Measurements from ENCODE around the gene CGRRF1.

CGRRF1 gene

DNA sequence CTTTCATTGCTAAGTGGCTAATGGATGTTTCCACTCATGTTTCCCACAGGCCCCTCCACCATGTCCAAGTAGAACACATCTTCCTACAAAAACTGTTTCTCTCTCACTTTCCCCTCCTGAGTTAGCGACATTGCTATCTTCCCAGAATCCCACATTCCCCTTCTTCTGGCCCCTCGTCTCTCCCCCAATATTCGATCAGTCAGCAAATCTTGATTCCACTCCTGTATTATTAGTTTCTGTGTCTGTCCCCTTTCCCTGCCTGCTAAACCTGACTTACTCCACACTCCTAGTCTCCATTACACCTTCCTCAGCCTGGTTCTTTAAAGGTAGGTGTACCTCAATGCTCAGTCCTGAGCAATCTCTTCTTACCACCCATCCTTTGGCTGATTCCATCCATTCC is 37.9 kb downstream of the CGRRF1 start:
- no peak for DNase-seq (ENCODE audit: low read depth in 2 of 2)

DNA sequence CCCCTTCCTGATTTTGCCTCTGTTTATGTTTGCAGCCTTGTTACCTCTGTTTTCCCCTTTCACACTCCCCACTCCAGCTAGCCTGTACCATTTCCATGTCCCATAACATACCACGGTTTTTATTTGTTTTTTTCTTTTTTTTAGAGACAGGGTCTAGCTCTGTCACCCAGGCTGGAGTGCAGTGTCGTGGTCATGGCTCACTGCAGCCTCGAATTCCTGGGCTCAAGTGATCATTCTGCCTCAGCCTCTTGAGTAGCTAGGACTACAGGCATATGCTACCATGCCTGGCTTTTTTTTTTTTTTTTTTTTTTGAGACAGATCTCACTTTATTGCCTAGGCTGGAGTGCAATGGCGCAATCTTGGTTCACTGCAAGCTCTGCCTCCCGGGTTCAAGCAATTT is 38.8 kb downstream of the CGRRF1 start:
- no peak for DNase-seq (ENCODE audit: low read depth in 2 of 2)

DNA sequence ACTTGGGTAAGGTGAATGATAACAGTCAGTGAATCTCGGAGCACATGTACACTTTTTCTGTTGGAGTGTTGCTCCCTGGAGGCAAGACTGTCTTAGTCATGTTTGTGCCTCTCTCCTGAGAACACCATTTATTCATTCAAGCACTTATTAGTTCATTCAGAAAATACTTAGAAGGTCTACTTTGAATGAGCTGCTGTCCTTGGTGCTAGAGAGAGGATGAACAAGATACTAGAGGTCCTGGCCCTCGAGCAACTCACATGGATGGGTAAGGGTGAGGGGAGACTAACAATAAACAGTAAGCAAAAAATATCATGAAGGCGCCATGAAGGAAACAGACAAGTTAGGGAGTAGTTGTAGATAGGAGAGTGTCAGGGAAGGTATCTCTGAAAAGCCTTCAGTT is 40.2 kb downstream of the CGRRF1 start:
- no peak for DNase-seq (ENCODE audit: low read depth in 2 of 2)

DNA sequence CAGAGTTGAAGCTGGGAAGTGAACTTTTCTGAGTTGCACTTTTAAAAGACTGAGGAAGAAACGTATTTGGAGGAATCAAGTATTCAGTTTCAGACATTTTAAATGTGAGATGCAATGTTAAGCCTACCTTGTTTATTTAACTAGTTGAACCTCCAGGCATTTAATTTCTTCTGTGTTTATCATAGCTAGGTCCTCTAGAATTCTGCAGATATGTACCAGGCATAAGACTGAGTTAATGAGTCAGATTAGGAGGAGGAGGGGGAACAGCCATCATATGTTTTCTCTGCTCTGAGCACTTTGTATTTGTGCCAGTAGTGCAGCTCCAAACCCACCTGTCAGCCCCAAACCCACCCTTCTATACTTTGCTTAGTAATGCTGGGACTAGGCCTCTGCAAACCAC is 40.8 kb downstream of the CGRRF1 start:
- DNase-seq (ENCODE audit: low read depth in 2 of 2), result no peak

DNA sequence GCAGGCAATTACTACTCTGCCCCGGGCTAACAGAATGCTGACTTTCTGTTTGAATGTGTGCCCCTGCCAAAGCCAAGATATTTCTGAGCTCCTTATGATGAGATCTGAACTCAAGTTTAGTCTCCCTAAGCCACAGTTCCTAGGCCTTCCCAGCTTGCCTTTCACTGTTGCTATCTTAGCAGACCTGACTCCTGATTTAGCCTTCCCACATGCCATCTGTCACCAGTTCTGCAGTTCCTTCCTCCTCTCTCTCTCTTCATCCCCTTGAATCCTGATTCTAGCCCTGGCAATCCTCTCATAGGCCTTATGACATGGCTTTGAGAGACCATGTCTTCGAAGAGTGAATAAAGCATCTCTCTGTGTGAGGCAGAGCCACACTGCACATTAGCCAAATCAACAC is 44.7 kb downstream of the CGRRF1 start:
- no peak for DNase-seq (ENCODE audit: low read depth in 2 of 2)

DNA sequence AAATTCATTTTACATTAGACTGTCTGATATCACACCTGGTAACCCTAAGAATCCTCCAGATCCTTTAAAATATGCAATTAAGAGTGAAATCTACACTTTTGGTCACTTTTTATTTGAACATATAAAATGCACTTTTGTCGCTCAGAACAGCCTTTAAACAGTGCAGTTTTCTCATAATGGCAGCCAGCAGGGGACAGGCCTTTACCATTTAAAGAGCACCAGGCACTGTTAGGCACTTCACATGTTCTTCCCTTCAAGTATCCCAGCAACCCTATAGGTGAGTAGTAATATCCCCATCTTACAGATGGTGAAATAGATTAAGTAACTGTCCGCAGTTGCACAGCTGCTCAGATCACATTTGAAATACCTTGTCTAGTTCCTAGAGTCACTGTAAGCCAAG is 45.9 kb downstream of the CGRRF1 start:
- no peak for DNase-seq (ENCODE audit: low read depth in 2 of 2)

DNA sequence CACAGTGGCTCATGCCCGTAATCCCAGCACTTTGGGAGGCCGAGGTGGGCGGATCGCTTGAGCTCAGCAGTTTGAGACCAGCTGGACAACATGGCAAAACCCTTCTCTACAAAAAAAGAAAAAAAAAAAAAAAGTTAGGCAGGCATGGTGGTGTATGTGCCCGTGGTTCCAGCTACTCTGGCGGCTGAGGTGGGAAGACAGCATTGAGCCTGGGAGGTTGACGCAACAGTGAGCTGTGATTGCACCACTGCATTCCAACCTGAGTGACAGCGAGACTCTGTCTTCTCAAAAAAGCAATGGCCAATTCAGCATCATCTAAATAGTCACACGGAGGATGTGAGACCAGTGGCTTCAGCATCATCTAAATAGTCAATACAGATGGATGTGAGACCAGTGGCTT is 46.8 kb downstream of the CGRRF1 start:
- DNase-seq (ENCODE audit: low read depth in 2 of 2), result no peak

DNA sequence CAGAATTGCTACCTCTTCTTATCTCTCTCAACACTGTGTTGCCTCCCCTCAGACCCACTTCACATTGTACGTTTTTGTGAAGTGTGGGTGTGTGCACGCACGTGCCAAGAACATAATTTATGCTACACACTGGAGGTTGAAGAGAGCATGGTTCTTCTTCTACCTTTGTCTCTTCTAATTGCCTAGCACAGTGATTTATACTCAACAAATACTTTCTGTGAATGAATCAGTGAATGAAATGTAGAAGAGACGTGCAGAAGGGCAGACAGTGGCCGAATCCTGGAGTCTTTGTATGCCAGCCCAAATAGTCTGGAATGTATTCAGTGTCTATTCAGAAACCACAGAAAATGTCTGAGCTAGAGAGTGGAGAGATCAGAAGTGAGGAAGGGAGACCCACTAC is 52.6 kb downstream of the CGRRF1 start:
- DNase-seq (ENCODE audit: low read depth in 2 of 2), result no peak

DNA sequence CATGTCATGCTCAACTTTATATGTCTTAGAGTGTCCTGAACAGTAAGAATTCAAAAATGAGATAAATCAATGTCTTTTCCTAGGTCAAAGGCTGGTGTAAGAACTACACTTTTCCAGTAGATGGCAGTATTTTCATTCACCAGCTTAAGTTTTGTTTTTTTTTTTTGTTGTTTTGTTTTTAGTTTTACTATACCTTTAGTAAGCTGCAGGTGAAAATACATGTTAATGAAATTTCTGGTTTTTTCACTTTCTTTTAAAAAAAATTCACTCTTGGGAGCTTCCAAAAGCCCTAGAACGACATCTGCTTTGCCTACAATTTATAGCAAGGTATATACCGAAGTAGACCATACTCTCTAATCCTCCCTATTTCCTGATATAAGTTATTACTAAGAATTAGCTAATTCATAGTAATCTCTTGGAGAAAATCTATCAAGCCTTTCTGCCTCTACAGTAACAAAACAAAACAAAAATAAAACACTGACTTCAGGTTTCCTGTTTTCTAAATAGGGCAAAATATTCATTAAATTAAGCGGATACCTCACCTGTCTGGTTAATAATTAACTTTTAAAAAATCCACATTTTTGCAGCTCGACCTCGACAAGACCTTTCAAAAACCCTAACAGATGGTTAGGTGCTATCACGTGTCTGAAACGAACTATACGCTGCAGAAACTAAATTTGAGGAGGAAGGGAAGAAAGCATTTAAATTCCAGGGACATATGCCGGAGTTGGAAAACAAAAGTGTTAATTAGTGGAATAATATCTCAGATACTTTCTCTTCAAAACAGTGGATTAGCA is 54.6 kb downstream of the CGRRF1 start:
- no peak for DNase-seq (ENCODE audit: low read depth in 2 of 2)

DNA sequence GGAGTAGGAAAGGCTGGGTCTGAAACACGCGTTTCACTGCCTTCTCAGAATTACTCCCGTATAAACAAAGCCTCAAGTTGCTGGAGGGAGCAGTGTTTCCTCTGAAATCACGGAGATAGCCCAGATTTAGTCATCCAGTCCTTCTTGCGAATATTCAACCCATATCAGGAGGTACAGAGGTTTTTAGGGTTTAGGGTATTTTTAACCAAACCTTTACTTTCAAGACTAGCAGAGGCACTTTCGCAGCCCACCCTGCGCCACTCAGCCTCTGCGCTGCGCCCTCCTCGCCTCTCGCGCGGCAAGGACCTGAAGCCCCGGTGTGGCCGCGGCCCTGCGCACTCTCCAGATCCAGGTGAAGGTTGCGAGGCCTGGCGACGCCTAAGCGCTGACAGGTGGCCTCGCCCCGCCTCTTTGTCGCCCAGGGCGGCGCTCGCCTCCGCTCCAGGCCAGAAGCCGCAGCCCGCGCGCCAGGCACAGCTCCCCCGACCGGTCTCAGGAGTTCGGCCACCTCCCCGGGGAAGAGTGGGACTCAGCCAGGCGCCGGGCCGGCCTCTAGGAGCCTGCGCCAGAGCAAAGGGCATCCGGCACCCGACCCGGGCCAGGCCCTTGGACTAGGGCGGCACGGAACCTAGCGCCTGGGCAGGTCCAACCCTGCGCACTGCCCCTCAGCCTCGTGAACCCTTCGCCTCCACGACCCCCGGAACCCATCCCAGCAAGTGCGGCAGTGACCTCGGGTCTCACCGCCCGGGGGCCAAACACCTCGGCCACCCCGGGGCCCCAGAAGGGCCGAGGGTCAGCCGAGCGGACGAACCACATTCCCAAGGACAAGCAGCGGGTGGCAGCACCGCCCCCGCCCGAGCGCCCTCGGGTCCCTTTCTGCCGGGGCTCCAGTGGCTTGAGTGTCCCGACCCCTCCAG is 55.4 kb downstream of the CGRRF1 start:
- DNase-seq (ENCODE audit: low read depth in 2 of 2), result peak in 1 of 2 donors; percentile 3

DNA sequence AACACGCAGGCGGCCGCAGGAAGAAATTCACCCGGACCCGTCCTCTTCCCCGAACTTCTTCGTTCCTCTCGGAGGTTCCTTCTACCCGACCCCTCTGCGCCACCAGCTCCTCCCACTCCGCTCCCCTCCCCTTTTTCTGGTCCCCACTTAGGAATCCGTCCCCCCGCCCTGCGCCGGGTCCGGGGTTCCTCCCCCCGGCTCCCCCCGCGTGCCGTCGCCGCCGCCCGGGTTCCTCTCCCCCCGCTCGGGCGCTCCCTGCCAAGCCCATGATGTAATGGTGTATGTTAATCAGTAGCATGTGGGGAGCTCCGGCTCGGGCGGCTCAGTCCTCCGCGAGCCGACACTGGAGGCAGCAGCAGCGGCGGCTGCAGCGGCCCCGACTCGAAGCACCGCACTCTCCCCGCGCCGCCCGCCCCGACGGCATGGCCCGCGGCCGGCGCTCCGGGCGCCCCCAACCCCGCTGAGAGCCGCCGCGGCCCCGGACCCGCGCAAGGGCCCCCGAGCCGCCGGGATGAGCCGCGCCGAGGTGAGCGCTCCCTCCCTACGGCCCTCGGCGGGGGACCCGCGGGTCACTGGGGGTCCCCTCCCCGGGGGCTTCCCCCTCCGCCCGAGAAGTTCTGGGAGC is 56.2 kb downstream of the CGRRF1 start:
- DNase-seq (ENCODE audit: low read depth in 2 of 2), result peak; percentile 47 to 71

DNA sequence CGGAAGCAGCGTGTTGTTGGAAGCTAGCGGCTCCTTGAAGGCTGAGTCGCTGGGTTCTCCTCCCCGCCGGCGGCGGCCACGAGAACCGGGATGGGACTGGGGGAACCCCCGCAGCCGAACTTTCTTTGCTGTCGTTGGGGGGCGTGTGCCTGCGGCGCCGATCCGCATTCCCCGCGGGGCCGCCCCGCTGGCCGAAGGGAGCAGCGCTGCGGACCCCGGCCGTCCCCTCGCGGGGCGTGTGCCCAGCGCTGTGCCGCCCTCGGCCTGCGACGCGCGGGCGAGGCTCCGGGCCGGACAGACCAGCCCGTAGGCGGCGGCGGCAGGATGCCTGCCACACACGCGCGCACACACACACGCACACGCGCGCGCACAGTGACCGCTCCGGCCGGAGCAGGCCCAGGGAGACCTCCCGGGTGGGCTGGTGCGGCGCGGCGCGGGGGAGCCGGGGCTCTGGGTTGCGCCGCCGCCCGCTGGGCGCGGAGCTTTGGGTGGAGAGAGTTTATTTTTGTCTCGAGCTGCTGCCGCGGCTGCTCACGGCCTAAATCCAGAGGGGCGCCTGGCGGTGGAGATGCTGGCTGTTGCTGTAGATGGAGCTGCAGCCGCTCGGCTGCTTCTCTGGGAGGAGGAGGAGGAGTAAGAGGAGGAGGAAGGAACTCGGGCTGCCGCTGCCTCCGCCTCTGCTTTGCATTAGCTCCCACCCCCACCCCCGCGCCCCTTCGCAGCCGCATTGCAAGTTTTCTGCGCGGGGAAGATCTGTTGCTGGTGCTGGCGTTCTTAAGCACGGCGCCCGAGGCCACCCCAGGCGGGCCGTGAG is 56.9 kb downstream of the CGRRF1 start, which contains the start of gene SAMD4A:
SAMD4A (plus strand) TSS at position 719 of the 814 bp plus-strand sequence. CDS start 789 bp downstream, outside the sequence.
- peak in 1 of 2 donors; percentile 12 for DNase-seq (ENCODE audit: low read depth in 2 of 2)

DNA sequence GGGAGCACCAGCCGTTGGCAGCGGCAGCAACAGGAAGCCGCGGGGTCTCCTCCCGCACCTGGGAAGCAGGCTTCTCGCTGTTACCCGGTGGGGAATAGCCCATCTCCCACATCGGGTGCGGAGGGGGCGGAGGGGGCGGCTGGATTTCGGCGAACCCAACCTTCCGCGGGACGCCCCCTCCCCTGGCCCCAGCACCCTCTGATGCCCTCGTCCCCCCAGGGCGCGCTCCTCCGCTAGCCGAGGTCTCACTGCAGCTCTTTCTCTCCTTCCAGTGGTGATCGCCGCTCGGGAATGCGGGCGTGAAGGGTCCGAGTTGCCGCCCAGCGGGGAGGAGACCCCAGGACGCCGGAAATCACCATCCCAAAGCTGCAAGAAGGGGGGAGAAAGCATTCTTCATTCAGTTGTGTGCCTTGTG is 57.5 kb downstream of the CGRRF1 start:
- DNase-seq (ENCODE audit: low read depth in 2 of 2), result no peak

DNA sequence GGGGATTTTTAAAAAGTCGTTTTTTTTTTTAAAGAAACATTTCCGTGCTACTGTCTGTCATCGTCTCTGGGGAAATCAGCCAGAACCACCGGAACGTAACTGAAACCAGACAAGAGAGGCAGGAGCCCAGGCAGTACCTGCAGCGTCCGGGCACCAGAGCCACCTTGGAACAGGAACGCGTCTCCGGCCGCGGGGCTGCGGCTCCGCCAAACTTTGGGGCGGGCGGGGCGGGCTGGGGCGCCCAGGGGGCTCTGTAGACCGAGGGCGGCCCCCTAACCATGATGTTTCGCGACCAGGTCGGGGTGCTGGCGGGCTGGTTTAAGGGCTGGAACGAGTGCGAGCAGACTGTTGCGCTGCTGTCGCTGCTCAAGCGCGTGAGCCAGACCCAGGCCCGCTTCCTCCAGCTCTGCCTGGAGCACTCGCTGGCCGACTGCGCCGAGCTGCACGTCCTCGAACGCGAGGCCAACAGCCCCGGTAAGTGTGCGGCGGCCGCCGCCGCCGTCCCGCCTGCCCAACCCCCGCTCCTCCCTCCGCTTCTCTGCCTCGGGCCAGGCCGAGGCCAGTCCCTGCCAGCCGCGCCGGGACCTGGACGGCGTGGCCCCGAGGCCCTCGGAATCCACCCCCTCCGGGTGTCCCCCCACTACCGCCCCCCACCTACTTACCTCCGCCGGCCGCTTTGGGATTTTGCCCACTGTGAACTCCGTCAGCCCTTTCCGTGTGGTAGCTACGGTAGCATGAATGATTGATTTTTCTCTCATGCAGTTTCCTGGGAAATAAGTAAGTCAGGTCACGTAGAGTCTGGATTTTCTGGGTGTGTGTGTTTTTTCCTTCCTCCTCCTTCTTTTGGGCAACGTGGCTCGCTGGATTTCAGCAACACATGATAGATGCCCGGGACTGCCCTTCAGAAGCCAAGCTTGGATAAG is 58.2 kb downstream of the CGRRF1 start:
- DNase-seq (ENCODE audit: low read depth in 2 of 2), result no peak

DNA sequence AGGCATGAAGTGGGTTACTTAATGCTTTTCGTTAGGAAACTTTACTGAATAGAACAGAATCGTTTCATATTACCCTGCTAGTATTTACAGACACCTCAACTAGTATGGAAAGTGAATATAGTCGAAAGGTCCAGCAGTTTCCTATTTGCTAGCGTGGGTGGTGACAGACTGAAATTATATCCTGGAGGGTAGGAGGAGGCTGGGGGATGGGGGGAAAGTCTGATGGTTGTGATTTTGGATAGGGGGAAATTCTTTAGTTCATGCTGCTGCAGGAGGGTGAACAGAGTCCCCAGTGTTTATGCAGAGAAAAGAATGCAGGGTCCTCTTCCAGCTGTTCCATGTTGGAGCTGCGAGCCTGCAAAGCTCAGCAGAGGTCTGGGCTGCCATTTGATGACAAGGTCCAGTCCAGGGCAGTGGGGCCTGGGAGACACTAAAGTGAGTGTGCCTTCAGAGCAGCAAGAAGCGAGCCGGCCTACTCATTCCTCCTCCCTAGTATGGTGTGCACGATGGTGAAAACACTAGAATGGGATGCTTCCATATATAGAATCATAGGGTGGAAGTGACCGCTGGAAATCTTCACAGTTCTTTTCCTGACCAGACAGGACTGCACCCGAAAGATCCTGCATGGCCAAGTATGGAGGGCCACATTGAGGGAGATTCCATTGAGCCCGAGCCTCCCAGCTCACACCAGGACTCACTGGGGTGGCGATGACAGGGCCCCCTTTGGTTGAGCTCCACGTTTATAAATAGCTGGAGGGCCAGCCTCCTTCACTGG is 59.3 kb downstream of the CGRRF1 start:
- DNase-seq (ENCODE audit: low read depth in 2 of 2), result no peak

DNA sequence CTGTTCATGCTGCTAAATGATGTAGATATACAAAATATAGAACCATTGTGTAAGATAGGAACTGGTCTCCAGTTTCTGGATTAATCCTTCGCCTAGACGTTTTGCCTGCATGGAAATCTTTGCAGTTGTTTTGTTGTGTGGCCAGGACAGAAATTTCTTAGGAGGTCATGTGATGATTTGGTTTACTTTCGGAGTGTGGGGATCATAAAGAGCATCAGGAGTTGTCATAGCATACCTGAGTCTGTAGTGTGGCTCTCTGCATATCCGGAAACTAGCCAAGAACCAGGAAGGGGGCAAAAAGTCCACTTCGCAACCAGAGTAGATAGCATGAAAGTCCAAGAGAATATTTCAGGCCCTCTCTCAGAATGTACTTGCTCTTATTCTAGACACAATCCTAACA is 60.3 kb downstream of the CGRRF1 start:
- no peak for DNase-seq (ENCODE audit: low read depth in 2 of 2)

DNA sequence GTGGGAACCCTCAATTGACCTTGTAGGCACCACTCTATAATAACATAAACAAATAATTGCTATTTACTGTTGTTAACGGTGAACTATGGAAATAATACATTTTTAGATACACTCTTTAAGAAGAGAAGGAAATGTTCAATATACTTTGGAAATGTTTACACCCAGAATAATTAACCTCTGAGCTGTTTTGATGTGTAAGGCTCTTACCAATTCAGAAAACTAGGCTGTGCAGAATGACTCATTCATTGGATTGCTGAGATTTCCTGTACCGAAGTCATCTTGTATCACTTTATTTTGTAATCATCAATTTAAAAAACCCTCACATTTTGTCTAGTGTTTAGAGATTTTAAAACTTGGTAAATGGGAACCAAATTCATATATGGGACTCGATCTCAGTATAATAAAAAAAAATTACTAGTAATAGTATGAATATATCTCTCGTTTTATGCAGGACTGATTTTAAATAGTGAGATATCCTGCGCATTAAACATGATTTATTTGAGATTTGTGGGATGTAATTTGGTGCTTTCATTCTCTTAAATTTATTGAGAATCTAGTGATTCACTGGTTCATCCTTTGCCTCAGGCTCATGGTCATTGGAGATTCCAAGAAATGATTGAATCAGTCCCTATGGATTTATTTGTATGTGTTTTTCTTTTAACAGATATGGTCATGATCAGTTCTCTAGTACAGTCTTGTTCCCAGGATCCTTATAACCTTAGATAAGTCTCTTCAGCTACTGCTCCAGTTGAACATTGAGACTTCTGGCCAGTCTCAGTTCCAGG is 61.1 kb downstream of the CGRRF1 start:
- DNase-seq (ENCODE audit: low read depth in 2 of 2), result no peak

DNA sequence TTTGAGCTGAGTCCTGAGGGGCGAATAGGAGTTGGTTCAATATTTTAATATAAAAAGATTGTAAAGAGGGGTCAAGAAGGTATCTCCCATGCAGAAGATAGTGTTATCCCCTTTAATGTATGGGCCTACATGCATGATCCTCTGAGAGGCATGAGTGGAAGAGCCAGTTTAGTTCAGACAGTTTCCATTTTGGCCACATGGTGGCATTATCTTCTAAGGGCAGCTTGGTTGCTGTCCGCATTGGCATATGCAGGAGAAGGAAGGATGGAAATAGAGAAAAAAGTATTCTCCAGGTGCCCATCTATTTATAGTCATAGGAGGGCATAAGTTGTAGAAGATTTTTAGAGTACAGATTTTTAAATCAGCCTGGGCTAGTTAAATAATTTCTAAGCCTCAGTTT is 62.6 kb downstream of the CGRRF1 start:
- no peak for DNase-seq (ENCODE audit: low read depth in 2 of 2)

DNA sequence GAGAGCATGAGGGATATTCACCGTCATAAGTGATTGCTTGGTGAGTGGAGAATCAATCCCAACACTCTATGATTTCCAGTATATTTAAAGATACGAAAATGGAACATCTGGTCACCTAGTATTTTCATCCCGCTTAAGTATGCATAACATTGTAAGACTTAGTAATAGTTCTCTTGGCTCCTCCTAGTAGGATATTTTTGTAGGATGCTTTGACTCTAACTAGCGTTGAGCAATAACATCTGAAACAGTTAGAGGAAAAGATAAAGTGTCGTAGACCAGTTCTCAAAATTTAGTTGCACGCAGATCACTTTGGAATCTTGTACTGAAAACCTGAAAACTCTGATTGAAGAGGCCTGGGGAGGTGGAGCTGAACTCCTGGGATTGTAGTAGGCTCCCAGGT is 64.8 kb downstream of the CGRRF1 start:
- DNase-seq (ENCODE audit: low read depth in 2 of 2), result no peak

All from stimulated activated CD8-positive, alpha-beta memory T cell treated with anti-CD3 and anti-CD28 coated beads, Interleukin-2, amount 100 ng/mL, for 1 hour (primary cell).